Right ventricle myocardium superior (tissue), 1 donor: ENCODE results near the gene RAP1GAP. TPM values are rescaled to one million over a fixed set of nuclear protein-coding genes. Genes with fewer than 3 reads are reported as not detected.

ENCODE experiments used
- ATAC-seq: fragments of 200-7000 bp; cut with Tn5 transposase; one replicate; pipeline ENCODE4 v1.9.1; 2020; ENCODE audit warnings: mild to moderate bottlenecking; ENCODE audit not compliant: poor library complexity
- DNase-seq: peaks from one replicate; pipeline ENCODE4 v3.0.0-alpha.2; 2020
- intact Hi-C: fragments of 100-400 bp; cut with DNase I; formaldehyde crosslinking; loops from one replicate; pipeline ENCODE4 v1.11.2; 2022
- total RNA-seq: library from RNA; stranded (reverse); fragmentation: NEBNext Ultra II Directional; extraction: Animal tissue kit (Norgen Biotek cat#: 25700); gene quantifications from one replicate; pipeline ENCODE4 v1.2.1, GENCODE V29; 2021
- donor health status: DM: no; HTN: yes; CAD: no; lungs with severe emphysema.

RAP1GAP gene
- total RNA-seq, 1 donor from 2014 or later = 3.7 TPM

DNA sequence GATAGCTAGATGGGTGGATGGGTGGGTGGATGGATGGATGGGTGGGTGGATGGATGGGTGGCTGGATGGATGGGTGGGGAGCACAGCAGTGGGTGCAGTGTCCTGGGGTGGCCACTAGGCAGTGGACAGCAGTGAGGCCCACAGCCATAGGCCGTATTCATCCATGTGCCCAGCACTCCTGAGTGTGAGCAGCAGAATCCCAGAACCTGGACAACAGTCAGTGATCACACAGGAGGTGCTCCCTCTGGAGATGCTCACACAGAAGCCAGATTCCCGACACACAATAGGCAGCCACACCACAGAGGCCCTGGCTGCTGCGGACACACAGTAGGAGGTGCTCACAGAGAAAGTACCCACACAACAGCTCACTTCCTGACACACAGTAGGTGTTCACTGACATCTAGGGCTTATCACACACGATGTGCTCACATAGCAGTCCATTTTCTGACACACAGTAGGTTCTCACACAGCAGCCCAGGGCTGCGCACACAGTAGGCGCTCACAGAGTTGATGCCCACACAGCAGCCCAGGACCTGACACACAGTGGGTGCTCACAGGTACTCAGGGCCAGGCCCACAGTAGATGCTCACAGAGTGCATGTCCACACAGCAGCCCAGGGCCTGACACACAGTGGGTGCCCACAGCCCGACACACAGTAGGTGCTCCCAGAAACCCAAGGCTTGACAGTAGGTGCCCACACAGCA, 64.0 kb downstream of the RAP1GAP start:
- no peak for DNase-seq
- ATAC-seq = no peak
- intact Hi-C loops = no loop called here

DNA sequence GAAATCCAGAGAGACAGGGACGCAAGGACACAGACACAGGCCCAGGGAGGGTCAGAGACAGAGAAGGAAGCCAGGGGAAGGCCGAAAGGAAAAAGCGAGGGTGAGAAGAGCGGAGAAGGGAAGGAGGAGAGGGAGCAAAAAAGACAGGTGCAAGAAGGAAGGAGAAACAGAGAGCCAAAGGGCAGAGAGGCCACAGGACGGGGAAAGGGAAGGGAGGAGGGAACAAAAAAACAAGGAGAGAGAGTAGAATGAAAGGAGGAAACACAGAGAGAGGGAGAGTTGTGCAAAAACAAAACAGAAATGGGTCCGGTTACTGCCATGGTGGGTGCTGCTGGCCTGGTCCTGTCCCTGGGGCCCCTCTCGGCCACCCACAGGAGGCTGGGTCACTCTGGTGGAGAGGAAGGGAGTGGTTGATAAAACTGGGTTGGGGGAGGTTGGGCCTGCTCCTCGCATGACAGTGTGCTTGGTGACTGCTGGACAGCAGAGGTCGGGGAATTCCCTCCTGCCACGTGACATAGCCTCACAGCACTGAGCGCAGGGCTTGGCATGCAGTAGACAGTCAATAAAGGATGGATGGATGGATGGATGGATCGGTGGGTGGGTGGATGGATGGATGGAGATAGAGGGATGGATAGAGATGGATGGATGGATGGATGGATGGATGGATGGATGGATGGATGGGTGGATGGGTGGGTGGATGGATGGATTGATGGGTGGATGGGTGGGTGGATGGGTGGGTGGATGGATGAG, 64.8 kb downstream of the RAP1GAP start:
- DNase-seq (no peak), ATAC-seq (no peak)
- intact Hi-C loops = no loop called here

DNA sequence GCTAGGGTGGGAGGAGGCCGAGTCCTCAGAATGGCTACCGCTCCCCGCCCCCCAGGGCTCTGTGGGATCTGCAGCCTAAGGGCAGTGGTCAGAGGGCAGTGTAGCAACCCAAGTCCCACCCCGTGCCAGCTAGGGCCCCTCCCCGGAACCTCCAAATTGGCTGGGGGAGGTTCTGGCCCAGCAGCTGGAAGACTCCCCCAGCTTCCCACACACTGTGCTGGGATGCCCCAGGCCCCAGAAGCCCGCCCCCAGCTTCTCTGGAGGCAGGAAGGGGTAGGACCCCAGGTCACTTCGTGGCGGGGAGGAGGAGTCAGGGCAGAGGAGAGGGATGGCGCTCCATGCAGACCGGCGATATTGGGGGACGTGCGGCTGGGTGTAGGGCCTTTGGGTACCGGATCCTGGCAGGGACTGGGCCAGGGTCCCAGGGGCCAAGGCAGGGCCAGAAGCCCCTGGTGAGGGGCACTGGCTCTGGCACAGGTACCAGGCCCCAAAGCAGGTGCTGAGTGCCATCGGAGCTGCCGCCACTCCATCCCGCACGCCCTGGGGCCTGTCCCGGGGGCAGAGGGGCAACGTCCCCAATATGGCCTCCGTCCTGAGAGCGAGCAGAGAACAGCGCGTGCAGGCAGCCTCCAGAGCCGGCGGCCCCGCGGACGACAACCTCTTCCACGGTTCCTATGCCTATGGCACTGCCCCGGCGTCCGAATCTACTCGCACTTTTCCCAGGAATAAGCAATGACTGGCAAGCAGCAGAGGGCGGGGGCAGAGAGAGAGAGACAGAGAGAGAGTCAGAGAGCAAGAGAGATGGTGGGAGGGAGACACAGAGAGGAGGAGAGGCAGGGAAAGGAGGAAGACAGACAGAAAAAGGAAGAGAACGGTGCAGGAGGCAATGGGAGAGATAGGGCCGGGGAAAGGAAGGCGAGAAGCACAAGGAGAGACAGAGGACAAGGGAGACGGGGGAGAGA, 65.7 kb downstream of the RAP1GAP start:
- ATAC-seq (no peak), DNase-seq (no peak)
- intact Hi-C loops = no loop called here

DNA sequence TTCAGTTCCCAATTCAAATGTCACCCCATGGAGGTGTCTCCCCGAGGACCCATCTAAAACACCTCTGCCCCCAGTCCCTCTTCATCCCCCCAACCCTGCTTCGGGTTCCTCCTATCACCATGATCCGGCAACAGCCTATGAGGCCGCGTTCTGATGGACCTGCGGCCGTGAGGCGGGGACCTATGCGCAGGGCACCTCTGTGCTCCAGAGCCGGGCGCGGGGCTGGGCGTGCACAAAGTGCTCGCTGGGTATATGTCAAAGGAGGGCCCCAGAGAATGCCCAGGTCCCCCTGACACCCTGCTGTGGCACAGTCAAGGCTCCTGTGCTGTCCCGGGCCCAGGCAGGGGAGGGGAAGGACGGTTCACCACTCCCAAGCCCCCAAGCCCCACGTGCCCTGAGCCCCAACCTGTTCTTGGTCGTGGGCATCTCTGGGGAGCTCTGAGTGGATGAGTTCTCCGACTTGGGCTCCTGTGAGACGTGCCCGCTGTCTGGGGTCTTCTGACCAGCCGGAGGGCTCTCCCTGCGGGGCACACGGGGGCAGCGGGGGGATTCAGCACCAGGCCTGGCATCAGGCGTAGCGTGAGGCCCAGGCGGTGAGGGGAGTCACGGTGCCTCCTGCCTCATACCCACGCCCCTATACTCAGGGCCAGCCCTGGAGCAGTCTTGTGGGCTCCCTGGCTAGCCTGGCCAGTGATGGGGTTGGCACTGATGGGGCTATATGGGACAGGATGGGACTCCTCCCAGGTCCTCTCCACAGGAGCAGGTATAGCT, 67.7 kb downstream of the RAP1GAP start:
- no peak for ATAC-seq
- DNase-seq = no peak
- intact Hi-C loops = no loop called here

DNA sequence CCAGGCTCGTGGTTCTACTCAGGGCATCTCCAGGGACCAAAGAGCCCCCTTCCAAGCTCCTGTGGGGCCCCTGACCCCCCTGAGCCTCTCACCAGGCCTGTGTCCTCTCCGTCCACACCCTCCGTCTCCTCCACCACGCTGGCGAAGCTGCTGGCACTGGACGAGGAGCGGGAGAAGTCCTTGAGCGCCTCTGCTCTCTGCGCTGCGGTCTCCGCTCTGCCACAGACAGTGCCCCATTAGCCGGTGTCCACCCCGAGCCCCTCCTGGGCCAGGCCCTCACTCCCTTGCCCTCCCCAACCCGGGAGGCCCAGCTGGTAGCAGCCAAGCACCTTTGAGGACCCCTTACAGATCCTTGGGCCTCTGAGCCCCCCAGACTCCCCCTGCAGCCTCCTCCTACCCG, 69.8 kb downstream of the RAP1GAP start:
- no peak for DNase-seq
- intact Hi-C loops = no loop called here
- ATAC-seq = no peak

DNA sequence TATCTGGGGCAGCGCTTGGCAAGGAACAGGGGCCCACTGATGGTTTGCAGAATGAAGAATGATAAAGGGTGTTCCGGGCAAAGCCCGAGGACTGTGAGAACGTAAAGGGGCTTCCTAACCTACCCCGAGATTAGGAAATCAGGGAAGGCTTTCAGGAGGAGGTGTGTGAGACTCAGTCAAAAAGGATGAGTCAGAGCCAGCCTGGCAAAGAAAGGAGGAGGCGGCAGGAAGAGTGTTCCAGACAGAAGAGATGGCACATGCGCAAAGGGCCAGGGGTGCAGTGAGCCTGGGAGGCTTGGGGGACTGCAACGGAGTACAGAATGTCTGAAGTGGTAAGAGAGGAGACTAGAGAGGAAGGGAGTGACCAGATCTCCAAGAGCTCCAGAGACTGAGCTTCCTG, 70.3 kb downstream of the RAP1GAP start:
- ATAC-seq (no peak), DNase-seq (no peak)
- intact Hi-C loops = no loop called here

DNA sequence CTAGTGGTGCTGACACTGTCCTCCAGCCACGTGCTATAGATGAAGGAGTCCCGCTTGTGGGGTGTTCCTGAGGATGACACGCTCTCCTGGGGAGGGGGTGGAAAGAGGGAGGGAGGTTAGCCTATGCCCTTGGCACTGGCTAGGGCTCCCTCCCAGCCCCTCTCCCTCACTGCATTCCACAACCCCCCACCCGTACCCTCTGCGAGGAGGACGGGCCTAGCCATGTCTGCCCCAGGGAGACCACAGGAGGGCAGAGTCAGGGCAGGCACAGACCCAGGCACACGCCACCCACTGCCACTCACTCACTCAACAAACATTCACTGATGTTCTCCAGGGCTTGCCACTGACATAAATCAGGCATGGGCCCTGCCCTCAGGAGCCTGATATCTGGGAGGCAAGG, 70.7 kb downstream of the RAP1GAP start:
- DNase-seq = no peak

DNA sequence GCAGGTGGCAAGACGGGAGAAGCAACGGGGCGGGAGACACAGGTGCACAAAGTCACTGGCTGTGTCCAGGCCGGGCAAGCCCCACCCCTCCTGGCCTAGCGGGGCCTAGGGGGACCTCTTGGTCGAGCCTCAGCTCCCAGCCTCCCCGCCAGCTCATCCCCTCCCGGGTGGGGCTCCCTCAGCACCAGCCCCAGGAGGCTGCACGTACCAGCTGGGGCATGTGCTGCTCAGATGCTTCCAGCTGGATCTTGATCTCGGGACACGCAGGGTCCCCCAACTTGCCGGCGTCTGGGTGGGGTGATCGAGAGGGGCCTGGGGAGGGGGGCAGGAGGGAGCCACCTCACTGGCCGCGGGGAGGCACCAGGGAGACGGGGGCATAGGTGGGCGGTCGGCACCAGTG, 71.4 kb downstream of the RAP1GAP start:
- DNase-seq (no peak), ATAC-seq (no peak)
- intact Hi-C loops = no loop called here

More for the DNA sequence above, 70.7 kb downstream of the RAP1GAP start:
- ATAC-seq = no peak
- intact Hi-C loops = no loop called here

DNA sequence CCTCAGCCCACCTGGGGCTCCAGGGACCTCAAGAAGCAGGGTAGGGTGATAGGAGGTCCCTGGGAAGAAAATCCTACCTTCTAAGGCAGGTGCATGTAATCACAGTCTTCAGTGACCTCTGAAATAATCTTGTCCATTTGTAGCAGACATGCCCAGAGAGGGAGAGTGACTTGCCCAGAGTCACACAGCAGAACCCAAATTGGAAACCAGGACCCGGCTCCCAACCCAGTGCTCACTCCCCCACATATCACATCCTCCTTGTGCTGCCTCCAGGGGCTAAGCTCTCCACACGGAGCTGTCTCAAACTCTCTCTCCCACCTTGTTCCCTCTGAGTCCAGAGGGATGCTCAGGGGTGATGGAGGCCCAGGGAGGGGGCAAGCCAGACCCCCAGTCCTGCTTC, 72.5 kb downstream of the RAP1GAP start:
- DNase-seq (no peak), ATAC-seq (no peak)
- intact Hi-C loops = no loop called here

DNA sequence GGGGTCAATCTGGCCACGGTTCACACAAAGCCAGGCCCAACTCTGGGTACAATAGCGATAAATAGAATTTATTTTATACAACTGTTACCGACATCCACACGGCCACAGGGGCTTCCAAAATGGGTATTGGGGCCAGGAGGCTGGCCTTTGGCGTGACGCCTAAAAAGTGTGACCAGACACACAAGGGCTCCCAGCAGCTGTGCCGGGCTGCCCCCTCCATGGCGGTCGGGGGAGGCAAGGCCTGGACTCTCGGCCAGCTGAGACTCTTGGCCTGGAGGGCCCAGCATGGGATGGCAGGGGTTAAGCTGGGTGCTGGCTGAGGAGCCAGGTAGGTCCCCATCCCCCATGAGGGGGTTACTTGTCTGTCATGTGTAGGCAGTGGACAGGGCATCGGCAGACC, 73.0 kb downstream of the RAP1GAP start:
- no peak for DNase-seq
- no peak for ATAC-seq
- intact Hi-C loops = no loop called here

DNA sequence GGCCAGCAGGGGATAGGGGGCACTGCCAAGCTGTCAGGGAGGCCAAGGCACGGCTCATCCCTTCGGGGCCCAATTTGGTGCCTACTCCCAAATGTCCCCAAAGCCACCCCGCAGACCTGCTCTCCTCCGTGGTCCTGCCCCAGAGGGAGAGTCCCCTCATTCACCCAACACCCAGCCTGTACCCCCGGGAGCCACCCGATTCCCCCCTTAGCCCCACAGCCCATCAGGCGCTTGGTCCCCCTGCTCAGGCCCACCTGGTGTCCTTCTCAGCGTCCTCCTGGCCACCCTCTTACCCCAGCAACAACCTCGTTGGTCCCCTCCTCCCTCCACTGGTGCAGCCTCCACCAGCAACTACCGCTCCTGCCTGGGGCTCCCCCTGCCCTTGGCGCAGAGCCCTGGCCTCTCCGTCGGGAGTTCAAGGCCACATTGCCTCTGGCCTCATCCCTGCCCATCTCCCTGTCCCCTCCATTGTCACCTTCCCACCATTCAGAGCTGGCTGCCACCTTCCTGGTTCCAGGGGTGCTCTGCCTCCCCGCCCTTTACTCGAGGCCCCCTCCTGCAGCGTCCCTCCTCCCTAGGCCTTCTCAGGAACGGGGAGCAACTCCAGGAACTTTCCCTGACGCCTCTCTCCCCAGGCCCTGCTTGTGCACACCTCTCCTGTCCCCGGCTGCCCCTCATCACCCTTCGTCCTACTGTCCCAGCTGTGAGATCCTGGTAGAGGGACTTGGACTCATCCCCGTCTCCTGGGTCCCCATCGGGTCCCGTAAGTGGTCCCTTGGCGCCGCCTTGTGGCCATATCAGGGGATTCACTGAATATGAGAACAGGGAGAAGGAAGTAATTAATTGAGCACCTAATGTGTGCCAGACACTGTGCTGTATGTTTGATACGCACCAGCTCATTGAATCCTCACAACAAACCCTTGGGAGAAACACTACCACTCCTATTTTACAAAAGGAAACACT, 73.9 kb downstream of the RAP1GAP start:
- ATAC-seq (peak; percentile 48), DNase-seq (peak; percentile 86)
- intact Hi-C loops = no loop called here

DNA sequence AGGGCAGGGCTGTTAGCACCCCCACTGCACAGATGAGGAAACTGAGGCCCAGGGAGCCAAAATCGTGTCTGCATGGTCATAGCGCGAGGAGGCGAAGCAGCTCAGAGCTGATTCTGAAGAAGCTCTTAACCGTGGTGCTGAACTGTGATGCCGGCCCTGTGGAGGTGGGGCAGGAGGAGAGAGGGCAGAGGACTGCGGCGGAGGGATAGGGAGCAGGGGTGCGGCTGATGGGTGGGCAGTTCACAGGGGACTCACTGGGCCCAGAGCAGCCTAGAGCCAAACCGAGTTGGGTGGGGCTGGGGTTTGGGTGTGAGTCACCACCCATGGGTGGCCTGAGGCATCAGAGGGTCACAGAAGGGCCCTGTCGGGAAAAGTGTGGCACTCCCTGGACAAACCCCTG, 74.7 kb downstream of the RAP1GAP start:
- ATAC-seq (no peak), DNase-seq (no peak)
- intact Hi-C loops = no loop called here

DNA sequence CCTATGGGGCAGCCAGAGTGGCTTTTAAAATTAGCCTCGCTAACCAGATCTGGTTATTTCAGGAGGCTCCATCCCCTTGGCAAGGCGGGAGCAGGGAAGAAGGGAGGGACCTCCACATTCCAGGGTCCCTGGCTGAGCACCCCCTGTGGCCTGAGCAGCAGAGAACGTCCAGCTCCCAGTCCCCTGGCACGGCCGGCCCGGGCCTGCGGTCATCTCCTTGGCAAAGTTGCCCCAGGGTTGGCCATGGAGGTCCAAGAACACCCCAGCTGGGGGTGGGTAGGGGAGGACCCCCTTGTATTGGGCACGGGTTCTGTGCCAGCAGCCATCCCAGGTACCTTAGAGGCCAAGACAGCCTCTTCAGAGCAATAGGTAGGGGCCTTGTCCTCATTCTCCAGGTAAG, 75.9 kb downstream of the RAP1GAP start:
- intact Hi-C loops = no loop called here
- no peak for DNase-seq
- ATAC-seq = no peak

DNA sequence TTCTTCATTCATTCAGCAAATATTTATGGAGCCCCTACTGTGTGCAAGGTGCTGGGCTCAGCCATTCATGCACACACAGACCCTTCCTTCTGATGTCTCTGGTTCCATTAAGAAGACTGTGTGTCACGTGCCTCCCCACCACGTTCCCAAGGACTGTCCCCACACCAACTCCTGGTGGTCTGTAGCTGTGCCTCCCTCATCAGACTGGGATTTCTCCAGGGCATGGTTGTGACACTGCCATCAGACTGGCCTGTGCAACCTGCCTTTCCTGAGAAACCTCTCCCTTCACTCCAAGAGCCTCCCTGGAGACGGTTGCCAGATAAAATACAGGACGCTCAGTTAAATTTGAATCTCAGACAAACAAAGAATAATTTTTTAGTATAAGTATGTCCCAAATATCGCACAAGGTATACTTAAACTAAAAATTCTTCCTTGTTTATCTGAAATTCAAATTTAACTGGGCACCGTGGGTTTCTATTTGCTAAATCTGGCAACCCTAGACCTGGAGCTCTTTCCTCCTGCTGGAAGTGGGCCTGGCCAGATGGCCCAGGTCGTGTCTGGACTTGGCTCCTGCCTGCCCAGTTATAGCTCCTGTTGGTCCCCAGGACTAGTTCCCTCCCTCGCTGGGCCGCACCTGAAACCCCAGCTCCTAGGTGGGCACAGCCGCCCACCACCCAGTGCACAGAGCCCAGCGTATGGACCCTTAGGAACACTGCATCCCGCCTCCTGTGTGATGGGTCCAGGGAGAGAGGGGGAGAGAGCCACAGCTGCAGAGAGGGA, 76.9 kb downstream of the RAP1GAP start:
- DNase-seq (no peak), ATAC-seq (no peak)
- intact Hi-C loops = no loop called here

DNA sequence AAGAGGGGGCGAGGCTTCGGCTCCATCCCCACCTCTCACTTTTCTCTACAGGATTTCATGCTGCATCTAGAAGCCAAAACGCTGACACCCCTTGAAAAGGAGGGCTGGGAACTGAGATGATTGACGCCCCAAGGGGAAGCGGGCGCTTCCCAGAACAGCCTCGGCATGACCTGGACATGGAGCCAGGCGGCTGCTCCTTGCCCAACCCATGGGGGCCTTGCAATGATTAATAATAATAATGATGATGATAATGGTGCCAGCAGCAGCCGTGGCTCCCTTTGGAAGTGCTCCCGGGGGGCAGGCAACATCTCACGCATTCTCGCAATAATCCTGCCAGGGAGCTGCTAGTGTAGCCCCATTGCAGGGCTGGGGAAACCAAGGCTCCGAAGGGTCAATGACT, 78.2 kb downstream of the RAP1GAP start:
- ATAC-seq = no peak
- intact Hi-C loops = no loop called here

DNA sequence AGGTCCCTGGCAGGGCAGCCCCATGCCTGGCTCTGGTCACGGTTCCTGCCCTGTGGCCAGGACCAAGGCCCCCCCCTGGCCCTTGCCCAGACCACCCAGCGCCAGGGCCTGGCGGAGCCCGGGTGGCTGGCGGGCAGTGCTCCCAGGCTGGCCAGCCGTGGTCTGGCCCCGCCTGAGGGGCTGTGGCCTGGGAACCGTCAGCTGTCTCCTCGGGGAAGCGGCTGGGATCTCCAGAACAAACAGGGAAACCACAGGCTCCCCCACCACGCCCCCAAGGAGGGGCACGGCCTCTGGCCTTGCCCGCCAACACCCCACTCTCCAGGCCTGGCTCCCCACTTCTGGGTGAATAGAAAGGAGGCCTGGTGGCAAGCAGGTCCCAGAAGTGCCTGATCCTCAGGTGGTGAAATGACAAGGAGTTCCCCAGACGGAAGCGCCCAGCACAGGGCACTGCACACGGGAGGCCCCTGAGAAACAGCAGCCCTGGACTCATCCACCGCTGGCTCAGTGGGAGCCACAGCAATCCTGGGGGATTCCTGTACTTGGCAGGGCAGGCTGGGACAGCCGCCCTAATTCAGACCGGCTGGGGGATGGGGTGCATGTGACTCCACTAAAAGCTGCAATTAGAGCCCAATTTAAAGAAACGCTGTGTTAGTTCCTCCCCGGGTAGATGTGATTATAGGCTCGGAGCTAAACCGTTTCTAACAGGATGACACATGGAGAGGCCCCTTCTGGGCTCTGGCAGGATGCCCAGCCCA, 78.9 kb downstream of the RAP1GAP start:
- intact Hi-C loops = no loop called here
- no peak for DNase-seq
- no peak for ATAC-seq

More for the DNA sequence above, 78.2 kb downstream of the RAP1GAP start:
- no peak for DNase-seq
